Activated T-cell treated with anti-CD3 and anti-CD28 coated beads for 1 hour (primary cell): ENCODE results near the gene INKA1.
A peak's percentile ranks its signal among the peaks of the same experiment; 100 is the strongest.
"Not testable (repeated sequence)": the region's sequence is repeated elsewhere in the genome, so short reads cannot be mapped to it uniquely, and the experiment has no call there.

Source experiments
- DNase-seq: peaks from one replicate; pipeline ENCODE4 v3.0.0-alpha.2; 2020; ENCODE audit warnings: low read depth

INKA1 gene

DNA sequence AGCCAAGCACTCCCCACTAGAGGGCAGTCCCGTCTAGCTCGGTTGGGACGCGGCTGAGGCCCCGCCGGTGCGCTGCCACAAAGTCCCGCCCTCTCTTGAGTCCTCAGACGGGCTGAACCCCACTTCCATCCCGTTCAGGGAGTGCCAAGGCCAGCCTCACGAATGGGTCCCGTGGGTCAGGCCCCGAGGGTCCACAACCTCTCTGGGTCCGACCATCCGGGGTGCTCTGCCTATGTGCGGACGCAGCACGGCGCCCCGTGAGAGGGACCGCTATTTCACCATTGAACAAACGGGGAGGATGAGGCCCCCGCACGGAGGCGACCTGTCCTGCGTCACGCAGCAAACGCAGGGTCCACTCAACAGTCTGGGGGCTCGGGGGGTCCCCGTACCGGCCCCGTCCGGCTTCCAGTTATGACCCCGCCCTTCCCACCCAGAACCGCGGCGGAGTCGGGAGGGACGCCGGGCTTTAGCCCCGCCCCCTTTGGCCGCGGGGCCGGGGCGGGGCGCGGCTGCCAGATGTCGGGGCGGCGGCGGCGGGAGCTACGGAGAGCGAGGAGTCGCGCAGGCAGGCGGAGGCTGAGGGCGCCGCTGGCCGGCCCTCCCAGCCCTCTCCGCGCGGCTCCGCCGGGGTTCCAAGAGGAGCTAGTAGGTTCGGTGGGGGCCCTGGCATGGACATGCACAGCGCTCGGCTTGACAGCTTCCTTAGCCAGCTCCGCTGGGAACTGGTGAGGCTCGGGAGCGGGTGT lies at the start of gene INKA1:
TSS of gene INKA1 (plus strand) at position 543 of the 746 bp plus-strand sequence. CDS start at position 675, 132 bp downstream.
- DNase-seq: peak; percentile 84

DNA sequence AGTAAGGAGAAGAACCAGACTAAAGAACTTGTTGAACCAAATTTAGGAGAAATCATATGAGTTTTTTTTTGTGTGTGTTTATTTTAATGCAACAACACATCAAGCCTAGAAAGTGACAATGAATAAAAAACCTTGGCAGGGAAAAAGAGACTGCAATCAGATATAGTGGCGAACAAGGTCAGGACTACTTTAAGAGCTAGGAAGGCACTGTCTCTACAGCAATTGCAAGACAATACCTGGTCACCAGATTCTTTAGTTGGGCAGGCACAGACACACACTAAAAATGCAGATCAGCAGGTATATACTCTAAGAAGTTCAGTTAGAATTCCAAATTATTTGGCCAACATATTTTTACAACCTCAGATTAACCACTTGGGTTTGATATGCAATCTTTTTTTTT lies 48.5 kb upstream of the INKA1 start:
- DNase-seq: no peak

DNA sequence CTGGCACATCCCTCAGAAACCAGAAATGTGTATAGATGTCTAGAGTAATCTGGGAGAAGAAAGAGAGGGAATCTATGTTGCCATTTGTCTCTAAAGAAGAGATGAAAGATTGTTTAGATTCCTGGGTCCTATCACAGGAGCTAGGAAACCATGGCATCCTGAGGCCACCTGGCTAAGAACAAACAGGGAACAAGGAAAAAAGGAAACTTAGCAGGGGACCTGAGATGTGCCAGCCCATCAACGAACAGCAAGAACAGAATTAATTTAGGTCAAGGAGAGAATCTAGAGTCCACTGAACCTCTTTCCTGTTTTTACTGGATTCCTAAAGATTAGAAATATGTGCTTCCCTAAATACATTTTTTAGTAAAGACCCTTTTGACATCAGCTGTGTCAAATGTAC lies 47.0 kb upstream of the INKA1 start:
- no peak for DNase-seq

DNA sequence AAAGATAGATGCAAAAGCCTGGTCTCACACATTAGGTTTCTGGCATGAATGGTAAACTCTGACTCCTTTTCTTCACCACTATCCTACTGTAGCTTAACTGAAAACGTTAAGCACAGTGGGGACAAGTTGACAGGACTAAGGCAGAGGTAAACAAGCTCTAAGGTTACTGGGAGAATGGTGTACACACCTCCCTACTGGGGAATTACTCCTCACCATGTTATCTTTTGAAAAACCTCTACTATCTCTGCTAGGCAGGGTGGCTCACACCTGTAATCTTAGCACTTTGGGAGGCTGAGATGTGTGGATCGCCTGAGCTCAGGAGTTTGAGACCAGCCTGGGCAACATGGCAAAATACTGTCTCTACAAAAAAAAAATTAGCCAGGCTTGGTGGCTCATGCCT lies 45.9 kb upstream of the INKA1 start:
- no peak for DNase-seq

DNA sequence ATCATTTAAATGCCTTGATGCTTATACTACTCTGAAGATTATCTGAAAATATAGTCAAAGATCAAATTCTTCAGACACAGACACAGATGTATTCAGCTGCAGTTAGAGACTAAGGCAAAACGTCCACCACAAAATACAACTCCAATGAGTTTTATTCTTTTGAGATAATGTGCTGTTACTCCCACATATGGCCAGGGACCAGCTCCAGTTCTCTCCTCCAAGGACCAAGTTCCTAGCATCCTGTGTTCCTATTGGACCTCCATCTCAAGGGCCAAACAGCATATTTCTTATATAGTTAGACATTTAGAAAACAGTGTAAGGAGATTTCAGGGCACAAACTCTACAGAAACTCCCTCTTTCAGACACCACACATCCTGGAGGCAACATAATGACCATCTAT lies 43.8 kb upstream of the INKA1 start:
- DNase-seq: no peak

DNA sequence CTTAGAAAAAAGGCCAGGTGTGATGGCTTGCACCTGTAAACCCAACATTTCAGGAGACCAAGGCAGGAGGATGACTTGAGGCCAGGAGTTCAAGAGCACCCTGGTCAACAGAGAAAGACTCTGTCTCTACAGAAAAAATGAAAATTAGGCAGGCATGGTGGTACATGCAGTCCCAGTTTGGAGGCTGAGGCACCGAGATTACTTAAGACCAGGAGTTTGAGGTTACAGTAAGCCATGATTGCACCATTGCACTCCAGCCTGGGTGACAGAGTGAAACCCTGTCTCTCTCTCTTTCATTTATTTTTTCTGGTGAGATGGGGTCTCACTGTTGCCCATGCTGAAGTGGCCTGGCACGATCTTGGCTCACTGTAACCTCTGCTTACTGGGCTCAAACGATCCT lies 41.4 kb upstream of the INKA1 start:
- no peak for DNase-seq

DNA sequence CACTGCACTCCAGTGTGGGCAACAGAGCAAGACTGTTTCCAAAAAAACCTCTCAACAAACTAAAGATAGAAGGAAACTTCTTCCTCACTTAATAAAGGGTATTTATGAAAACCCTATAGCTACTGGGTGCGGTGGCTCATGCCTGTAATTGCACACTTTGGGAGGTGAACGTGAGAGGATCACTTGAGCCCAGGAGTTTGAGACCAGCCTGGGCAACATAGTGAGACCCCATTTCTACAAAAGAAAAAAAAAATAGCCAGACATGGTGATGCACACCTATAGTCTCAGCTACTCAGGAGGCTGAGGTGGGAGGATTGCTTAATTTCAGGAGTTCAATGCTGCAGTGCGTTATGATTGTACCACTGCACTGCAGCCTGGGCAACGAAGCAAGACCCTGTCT lies 39.1 kb upstream of the INKA1 start:
- DNase-seq: no peak

DNA sequence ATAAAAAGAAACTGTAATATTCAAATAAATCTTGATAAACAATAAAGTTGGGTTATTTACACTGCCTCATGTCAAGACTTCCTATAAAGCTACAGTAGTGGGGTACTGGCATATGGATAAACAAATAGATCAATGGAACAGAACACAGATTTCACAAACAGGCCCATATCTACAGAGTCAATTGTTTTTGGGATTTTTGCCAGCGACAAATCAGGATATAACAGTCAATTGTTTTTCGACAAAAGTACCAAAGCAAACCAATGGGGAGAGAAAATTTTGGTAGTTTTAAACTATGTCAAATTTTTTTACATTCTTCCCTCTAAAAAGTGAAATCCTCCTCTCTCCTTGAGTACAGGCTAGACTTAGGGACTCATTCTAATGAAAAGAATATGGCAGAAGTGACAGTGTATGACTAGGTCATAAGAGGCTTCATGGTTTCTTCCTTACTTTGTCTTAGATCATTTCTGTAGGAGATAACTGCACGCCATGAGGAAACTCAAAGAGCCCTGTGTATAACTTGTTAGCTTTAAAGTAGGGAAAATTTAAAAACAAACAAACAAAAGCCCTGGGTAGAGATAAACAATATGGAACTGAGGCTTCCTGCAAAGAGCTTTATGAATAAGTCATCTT lies 33.7 kb upstream of the INKA1 start:
- DNase-seq: no peak

DNA sequence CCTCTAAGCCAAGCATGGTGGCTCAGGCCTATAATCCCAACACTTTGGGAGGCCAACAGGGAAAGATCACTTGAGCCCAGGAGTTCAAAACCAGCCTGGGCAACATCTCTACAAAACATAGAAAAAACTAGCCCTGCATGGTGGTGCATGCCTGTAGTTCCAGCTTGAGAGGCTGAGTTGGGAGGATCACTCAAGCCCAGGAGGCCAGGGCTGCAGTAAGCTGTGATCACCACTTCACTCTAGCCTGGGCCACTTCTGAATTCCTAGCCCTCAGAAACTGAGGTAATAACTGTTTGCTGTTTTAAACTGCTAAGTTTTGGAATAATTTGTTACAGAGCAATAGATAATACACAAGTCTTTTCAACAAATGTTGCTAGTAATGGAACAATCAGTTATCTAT lies 33.1 kb upstream of the INKA1 start:
- DNase-seq: no peak

DNA sequence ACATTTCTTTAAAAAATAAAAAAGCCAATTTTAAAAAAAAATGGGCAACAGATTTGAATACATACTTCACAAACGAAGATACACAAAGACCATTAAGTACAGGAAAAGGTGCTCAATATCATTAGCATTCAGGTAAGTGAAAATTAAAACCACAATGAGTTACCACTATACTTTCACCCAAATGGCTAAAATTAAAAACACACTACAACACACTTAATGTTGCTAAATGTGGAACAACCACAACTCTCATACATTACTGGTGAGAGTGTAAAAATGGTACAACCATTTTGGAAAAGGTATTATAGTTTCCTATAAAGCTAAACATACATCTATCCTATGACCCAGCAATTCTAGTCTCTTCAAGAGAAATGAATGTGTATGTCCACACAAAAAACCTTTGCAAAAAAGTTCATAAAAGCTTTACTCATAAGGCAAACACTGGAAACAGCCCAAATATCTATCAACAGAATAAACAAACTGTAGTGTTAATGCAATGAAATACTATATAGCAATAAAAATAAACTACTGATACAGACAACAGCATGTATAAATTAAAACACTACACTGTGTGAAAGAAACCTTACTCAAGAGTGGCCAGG lies 31.6 kb upstream of the INKA1 start:
- DNase-seq: no peak

DNA sequence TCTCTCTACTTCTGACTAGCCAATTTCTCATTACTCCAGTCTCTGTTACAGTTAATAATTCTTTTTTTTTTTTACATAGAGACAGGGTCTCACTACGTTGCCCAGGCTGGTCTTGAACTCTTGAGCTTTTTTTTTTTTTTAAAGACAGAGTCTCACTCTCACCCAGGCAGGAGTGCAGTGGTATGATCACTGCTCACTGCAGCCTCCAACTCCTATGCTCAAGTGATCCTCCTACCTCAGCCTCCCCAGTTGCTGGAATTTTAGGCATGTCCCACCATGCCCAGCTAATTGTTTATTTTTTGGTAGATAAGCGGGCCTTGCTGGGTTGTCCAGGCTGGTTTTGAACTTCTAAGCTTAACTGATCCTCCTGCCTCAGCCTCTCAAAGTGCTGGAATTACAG lies 30.4 kb upstream of the INKA1 start:
- no peak for DNase-seq

DNA sequence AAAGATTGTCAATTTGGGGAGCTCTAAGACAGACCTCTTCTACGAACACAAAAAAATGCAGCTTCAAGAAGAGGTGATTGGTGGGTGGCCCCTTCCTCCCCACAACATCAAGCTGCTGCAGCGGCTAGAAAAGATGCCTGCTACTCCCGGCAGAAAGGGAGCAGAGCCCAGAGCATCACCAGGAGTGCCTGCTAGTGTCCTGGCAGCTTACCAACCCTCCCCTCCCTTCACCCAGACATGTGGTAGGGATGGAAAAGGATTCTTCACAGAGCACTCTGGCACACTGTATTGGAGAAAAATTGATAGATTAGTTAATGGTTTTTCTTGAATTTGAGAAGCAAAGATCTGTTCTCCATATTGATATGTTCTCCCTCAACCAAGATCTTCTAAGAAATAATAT lies 27.5 kb upstream of the INKA1 start:
- DNase-seq: no peak

DNA sequence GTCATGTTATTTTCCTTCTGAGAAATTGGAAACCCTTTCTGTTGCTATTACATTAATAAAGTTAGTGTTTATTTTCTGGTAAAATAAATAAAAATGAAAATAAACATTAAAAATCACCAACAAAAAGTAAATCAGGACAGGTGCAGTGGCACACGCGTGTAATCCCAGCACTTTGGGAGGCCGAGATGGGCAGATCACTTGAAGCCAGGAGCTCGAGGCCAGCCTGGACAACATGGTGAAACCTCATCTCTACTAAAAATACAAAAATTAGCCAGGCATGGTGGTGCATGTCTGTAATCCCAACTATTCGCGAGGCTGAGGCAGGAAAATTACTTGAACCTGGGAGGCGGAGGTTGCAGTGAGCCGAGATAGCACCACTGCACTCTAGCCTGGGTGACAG lies 27.0 kb upstream of the INKA1 start:
- not testable (repeated sequence) for DNase-seq

DNA sequence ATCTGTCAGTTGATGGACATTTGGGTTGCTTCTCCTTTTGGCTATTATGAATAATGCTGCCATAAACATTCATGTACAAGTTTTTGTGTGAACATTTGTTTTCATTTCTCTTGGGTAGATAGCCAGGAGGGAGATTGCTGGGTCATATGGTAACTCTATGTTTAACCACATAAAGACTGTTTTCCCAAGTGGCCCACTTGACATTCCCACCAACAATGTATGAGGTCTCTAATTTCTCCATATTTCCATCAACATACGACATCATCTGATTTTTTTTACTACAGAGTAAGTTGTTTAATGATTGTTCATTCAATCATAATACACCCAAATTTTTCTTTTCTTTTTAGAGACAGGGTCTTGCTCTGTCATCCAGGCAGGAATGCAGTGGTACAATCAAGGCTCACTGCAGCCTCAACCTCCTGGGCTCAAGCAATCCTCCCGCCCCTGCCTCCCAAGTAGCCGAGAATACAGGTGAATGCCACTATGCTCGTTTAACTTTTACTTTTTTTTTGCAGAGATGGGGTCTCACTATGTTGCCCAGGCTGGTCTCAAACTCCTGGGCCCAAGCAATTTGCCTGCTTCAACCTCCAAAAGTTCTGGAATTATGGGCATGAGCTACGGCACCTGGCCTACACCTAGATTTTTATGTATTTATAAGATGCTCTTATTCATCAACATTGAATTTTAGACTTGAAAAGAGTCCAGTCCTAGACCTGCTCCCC lies 23.5 kb upstream of the INKA1 start:
- no peak for DNase-seq

DNA sequence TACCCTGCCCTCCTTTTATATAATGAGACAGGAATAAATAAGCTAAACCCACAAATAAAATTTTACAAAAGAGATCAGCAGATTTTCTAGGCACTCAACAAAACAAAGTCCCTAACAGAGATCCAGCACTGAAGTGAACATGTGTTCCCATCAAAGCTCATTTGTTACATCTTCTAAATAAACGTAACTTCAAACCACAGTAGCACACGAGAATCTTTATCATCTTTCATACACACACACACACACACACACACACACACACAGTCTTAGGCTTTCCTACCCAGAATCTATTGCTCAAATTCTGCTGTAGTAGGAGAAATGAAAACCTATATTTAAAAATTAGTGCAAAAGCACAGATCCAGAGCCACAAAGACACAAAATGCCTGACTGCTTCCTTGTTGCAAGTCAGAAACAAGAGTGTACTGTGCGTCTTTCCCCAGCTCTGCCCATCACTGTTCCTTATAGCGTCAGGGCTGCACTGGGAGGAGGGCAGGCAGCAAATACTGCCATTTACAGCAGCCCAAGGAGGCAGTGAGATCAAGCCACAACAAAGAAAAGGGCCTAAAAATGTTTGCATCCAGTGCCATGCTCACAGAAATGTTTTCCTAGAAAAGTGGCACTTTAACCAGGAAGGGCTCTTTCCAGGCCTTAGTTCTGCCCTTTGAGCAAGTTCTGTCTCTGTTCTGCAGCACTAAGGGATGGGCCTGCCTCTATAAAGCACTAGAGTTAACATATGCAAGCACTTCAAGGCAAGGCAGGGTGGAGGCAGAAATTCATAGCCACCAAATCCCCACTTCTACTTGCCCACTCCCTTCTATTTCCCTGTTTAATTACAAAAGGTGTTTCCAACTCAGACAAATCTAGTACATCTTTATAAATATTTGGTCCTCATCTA lies 22.7 kb upstream of the INKA1 start:
- no peak for DNase-seq

DNA sequence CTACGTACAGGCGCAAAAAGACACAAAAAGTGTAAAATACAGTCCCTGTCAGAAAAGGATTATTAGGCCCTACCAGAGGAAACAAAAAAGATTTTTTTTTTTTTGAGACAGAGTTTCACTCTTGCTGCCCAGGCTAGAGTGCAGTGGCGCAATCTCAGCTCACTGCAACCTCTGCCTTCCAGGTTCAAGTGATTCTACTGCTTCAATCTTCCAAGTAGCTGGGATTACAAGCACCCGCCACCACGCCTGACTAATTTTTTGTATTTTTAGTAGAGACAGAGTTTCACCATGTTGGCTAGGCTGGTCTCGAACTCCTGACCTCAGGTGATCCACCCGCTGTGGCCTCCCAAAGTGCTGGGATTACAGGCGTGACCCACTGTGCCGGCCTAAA lies 22.1 kb upstream of the INKA1 start:
- DNase-seq: not testable (repeated sequence)

DNA sequence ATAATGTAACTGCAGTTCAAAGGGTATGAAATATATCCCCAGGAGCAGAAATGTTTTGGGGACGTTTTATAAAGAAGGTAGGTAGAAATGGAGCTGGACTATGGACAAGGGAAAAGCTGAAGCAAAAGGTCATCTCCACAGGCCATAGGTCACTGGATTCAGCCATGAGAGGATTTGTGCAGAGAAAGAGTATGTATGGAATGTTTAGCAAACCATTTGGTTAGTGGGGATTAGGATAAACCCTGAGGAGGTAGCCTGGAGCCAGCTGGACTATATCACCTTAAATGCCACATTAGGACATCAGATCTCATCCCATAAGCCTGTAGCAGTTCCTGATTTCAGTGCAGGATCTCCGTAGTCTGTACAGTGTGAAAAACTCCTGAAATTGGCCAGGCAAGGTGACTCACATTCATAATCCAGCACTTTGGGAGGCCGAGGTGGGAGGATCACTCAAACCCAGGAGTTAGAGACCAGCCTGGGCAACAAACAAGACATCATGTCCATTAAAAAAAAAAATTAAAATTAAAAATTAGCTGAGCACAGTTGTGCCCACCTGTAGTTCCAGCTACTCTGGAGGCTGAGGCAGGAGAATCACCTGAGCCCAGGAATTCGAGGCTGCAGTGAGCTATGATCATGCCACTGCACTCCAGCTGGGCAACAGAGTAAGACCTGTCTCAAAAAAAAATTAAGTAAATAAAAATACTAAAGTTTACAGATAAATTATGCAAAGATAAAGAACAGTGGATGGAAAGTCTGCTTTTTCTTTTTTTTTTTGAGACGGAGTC lies 21.5 kb upstream of the INKA1 start:
- DNase-seq: no peak

DNA sequence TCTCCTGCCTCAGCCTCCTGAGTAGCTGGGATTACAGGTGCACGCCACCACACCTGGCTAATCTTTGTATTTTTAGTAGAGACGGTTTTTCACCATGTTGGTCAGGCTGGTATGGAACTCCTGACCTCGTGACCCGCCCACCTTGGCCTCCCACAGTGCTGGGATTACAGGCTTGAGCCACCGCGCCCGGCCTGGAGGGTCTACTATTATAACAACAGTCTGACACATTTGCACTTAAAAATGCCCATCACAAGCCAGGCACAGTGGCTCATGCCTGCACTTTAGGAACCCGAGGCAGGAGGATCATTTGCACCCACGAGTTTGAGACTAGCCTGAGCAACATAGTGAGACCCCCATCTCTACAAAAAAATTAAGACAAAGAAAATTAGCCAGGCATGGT lies 20.8 kb upstream of the INKA1 start:
- DNase-seq: not testable (repeated sequence)

DNA sequence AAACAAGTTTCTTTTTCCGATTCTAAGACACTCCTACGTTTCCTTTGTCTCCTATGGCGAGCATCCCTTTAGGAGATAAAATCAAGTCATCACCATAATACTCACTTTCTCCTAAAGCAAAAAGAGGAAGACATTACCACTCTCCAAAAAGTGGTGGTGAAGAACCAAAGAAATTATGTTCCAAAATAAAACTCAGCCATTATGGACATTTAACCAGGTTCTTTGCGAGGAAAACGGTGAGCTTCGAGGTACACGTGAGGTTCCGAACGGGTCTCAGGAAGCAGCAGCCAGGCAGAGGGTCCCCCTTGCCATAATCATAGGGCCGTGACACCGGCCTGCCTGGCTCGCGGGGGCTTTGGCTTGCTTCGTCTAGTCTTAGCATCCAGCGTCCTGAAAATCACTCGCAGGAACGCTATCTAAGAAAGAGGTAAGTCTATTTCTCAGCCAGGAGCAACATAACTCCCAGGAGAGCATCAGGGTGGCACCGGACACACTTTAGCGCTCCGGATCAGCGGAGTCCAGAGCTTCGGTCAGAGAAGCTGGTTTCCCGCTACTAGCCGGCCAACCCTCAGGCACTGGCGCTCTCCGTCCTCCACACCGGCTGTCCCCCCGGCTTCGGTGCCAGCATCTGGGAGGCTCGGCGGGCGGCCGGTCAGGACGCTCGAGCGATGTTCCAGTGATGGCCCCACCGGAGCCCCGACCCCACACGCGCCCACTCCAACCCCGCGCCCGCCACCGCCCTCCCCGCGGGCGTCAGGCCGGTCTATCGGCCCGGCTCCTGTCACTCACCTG lies 17.3 kb upstream of the INKA1 start:
- DNase-seq: no peak
